Measurements from ENCODE around the gene ZNF880. TPM values are rescaled to one million over a fixed set of nuclear protein-coding genes. Genes with fewer than 3 reads are reported as not detected.

The ZNF880 gene
- polyA plus RNA-seq, 1 of the 3 experiments (the other 2 are of a cell fraction), result 22.6 TPM

GRCh38 chr19:52428937-52429336, 59.2 kb downstream of the ZNF880 start, which contains the start of gene ZNF534 (continued):
- TF ChIP-seq MAX (IDR thresholded peaks at IDR 0.05; ENCODE audit: low read depth) (no peak), GATA2 (CRISPR knock-in tag; IDR thresholded peaks at IDR 0.05) (no peak), POLR2AphosphoS5 (IDR thresholded peaks at IDR 0.05; ENCODE audit: low read depth, low read length) (no peak), ELF1 (IDR thresholded peaks at IDR 0.05) (no peak), NRF1 (IDR thresholded peaks at IDR 0.05; ENCODE audit: low read depth, low read length) (no peak), YY1 (IDR thresholded peaks at IDR 0.05; ENCODE audit: low read depth) (no peak), EZH2phosphoT487 (IDR thresholded peaks at IDR 0.05; ENCODE audit: borderline replicate concordance, low read depth) (no peak)

Small RNAs within 50 kb of the gene (small RNA-seq; reads per million reads assigned to genes)
- gene AC010332.1, result 0 reads per million in 7 experiments

Other genes starting within 250 kb of the ZNF880 start
- 1.5 and 2.0 TPM in 2 replicates for gene ZNF616, start 230.0 kb upstream of the ZNF880 start, polyA plus RNA-seq (2012; rRNA removed)
- gene ZNF836, start 198.3 kb upstream of the ZNF880 start, polyA plus RNA-seq (2012; rRNA removed), result 1.6 and 2.3 TPM in 2 replicates
- 162 and 163 TPM in 2 replicates for gene PPP2R1A, start 179.9 kb upstream of the ZNF880 start, polyA plus RNA-seq (2012; rRNA removed)
- 3.9 and 5.4 TPM in 2 replicates for gene ZNF766, start 100.3 kb upstream of the ZNF880 start, polyA plus RNA-seq (2012; rRNA removed)
- 10.9 and 13.4 TPM in 2 replicates for gene ZNF480, start 72.8 kb upstream of the ZNF880 start, polyA plus RNA-seq (2012; rRNA removed)
- gene ZNF610, start 33.7 kb upstream of the ZNF880 start, polyA plus RNA-seq (2012; rRNA removed), result 1.9 and 2.9 TPM in 2 replicates
- 14.0 and 26.5 TPM in 2 replicates for gene ZNF528, start 27.9 kb downstream of the ZNF880 start, polyA plus RNA-seq (2012; rRNA removed)
- gene ZNF534, start 59.2 kb downstream of the ZNF880 start, polyA plus RNA-seq (2012; rRNA removed), result not detected in 2 replicates
- gene ZNF578, start 83.6 kb downstream of the ZNF880 start, polyA plus RNA-seq (2012; rRNA removed), result 2.5 and 3.3 TPM in 2 replicates
- gene ZNF808, start 157.7 kb downstream of the ZNF880 start, polyA plus RNA-seq (2012; rRNA removed), result 3.3 and 4.4 TPM in 2 replicates
- gene ZNF701, start 200.4 kb downstream of the ZNF880 start, polyA plus RNA-seq (2012; rRNA removed), result 3.8 and 7.4 TPM in 2 replicates